H1 (cell line): Measurements from ENCODE around the gene PLS3. TPM values are rescaled to one million over a fixed set of nuclear protein-coding genes. Genes with fewer than 3 reads are reported as not detected.

Experiments used
- ATF2 ChIP-seq: IDR thresholded peaks from 2 replicates; pipeline ENCODE4 v1.6.1; 2012; ENCODE audit warnings: low read length, inconsistent platforms
- CHD7 ChIP-seq: fragments of 300-600 bp; sonication (generic); IDR thresholded peaks from 2 replicates; pipeline ENCODE4 v1.7.1; 2012; ENCODE audit warnings: low read length, moderate library complexity, mild to moderate bottlenecking, inconsistent platforms; ENCODE audit not compliant: insufficient replicate concordance
- EZH2 ChIP-seq: fragments of 200-600 bp; sonication (generic); IDR thresholded peaks from 2 replicates; pipeline ENCODE4 v1.7.1; 2012; ENCODE audit warnings: low read depth, mild to moderate bottlenecking, moderate library complexity, low read length, inconsistent platforms; ENCODE audit not compliant: severe bottlenecking
- polyA plus RNA-seq, 7 experiments: library from polyadenylated mRNA; depleted of rRNA in 3 of 7; stranded (reverse) in 5 of 7; unstranded in 2 of 7; fragments of >200 nt in 5 of 7; fragments of 200-250 nt in 2 of 7; gene quantifications; 1 replicate in 5 of 7; 2 replicates in 1 of 7; 4 replicates in 1 of 7; pipeline versions ENCODE4 v1.2.1 to v1.2.3, GENCODE V29; 2011 to 2013; ENCODE audit warnings: missing spikeins in 2 of 7, mixed read lengths in 2 of 7
- total RNA-seq: library from RNA; stranded (reverse); fragmentation: NEBNext Ultra II Directional; extraction: Animal tissue kit (Norgen Biotek cat#: 25700); gene quantifications from 2 replicates; pipeline ENCODE4 v1.2.1, GENCODE V29; 2021

The PLS3 gene
- total and polyA plus RNA-seq, 2 of the 8 experiments (the other 6 are each of a cell fraction or from before 2014, with no cell fraction given), result 107 to 185 TPM

GRCh38 chrX:115525486-115525885, 35.5 kb upstream of the PLS3 start (continued):
- no peak for TF ChIP-seq CHD7
- no peak for TF ChIP-seq ATF2
- no peak for TF ChIP-seq EZH2
